Hematopoietic multipotent progenitor cell treated with erythropoietin and hydrocortisone succinate and interleukin-3 and kit ligand, for 6 days (in vitro differentiated cells): ENCODE measurements around the gene TRAF5.
"Not testable (repeated sequence)": the region's sequence is repeated elsewhere in the genome, so short reads cannot be mapped to it uniquely, and the experiment has no call there.

Source experiments
- DNase-seq: peaks from one replicate; pipeline ENCODE4 v3.0.0-alpha.2; 2015

The TRAF5 gene

GRCh38 chr1:211382182-211382713, 55.6 kb downstream of the TRAF5 start:
- no peak for DNase-seq

GRCh38 chr1:211382714-211383480, 56.3 kb downstream of the TRAF5 start:
- DNase-seq = peak; percentile 95

- no peak for DNase-seq
Observed at GRCh38 chr1:211384524-211384923, 57.9 kb downstream of the TRAF5 start.

- DNase-seq = no peak
Observed at GRCh38 chr1:211386921-211387320, 60.3 kb downstream of the TRAF5 start.

GRCh38 chr1:211390829-211391228, 64.2 kb downstream of the TRAF5 start:
- DNase-seq = not testable (repeated sequence)

- DNase-seq = no peak
Observed at GRCh38 chr1:211393203-211393602, 66.6 kb downstream of the TRAF5 start.

GRCh38 chr1:211398266-211398930, 71.8 kb downstream of the TRAF5 start:
- DNase-seq = not testable (repeated sequence)

GRCh38 chr1:211399851-211400393, 73.3 kb downstream of the TRAF5 start:
- not testable (repeated sequence) for DNase-seq

GRCh38 chr1:211401751-211402150, 75.1 kb downstream of the TRAF5 start:
- DNase-seq = not testable (repeated sequence)

GRCh38 chr1:211406086-211406485, 79.5 kb downstream of the TRAF5 start:
- not testable (repeated sequence) for DNase-seq

GRCh38 chr1:211407749-211408148, 81.1 kb downstream of the TRAF5 start:
- not testable (repeated sequence) for DNase-seq

- no peak for DNase-seq
Observed at GRCh38 chr1:211411639-211412038, 85.0 kb downstream of the TRAF5 start.

- DNase-seq = no peak
Observed at GRCh38 chr1:211415700-211416099, 89.1 kb downstream of the TRAF5 start.

GRCh38 chr1:211416246-211416627, 89.6 kb downstream of the TRAF5 start:
- peak; percentile 26 for DNase-seq

- DNase-seq = peak; percentile 44
Observed at GRCh38 chr1:211416628-211417323, 90.1 kb downstream of the TRAF5 start.

GRCh38 chr1:211420389-211420788, 93.8 kb downstream of the TRAF5 start:
- DNase-seq = no peak

- no peak for DNase-seq
Observed at GRCh38 chr1:211420845-211421454, 94.3 kb downstream of the TRAF5 start.

GRCh38 chr1:211424018-211424417, 97.4 kb downstream of the TRAF5 start:
- DNase-seq = no peak
